Measurements from ENCODE around the gene RPRD1B.

RPRD1B gene

DNA sequence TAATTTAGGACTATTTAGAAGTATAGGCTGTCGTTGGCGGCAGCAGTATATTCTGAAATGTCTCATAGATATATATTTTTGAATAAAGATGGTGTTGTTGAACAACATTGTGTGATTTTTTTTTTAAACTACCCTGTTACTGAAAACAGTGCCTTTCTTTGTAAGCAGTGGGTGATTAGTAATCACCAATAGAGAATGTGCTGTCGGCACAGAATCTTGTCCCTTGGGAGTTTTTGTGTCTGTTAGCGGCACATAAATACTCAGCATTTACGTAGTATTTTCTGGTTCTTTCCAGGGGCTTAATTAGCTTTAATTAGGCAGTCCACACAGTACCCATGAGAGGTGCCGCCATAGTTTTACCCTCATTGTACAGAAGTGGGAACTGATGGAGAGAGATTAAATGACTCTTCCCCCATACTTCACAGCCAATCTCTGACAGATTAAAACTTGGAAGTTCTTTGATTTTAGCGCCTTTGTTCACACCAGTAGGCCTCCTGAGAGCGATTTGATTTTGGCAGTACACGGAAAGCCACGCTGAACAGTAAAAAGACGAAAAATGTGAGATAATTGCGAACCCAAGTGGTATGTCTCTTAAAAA is 58.8 kb downstream of the RPRD1B start:
- H3K4me1 ChIP-seq: peaks cover 17% of the 10 kb centered on the region
- no peak overlapping the region for H2AFZ ChIP-seq
- H3K9ac ChIP-seq: no peak overlapping the region
- no peaks in the 10 kb centered on the region for H3K36me3 ChIP-seq (ENCODE audit: control insufficient read depth, insufficient read depth, low read length)
- TF ChIP-seq, protein P1, sequence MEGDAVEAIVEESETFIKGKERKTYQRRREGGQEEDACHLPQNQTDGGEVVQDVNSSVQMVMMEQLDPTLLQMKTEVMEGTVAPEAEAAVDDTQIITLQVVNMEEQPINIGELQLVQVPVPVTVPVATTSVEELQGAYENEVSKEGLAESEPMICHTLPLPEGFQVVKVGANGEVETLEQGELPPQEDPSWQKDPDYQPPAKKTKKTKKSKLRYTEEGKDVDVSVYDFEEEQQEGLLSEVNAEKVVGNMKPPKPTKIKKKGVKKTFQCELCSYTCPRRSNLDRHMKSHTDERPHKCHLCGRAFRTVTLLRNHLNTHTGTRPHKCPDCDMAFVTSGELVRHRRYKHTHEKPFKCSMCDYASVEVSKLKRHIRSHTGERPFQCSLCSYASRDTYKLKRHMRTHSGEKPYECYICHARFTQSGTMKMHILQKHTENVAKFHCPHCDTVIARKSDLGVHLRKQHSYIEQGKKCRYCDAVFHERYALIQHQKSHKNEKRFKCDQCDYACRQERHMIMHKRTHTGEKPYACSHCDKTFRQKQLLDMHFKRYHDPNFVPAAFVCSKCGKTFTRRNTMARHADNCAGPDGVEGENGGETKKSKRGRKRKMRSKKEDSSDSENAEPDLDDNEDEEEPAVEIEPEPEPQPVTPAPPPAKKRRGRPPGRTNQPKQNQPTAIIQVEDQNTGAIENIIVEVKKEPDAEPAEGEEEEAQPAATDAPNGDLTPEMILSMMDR (IDR thresholded peaks at IDR 0.05): no peak
- H3K27me3 ChIP-seq (ENCODE audit: control insufficient read depth, insufficient read depth, low read length): no peaks in the 10 kb centered on the region
- H3K4me2 ChIP-seq (ENCODE audit: low read length): no peak overlapping the region
- no peaks in the 10 kb centered on the region for H3K79me2 ChIP-seq
- H3K9me3 ChIP-seq (ENCODE audit: control insufficient read depth, low read length): no peaks in the 10 kb centered on the region
- no peak overlapping the region for H3K27ac ChIP-seq
- no peak overlapping the region for H3K4me3 ChIP-seq (ENCODE audit: low read depth, low read length)

- Histone ChIP-seq H3K27me3 (ENCODE audit: control insufficient read depth, insufficient read depth, low read length) (no peaks in the 10 kb centered on the region), H3K4me2 (ENCODE audit: low read length) (no peak overlapping the region), H2AFZ (no peak overlapping the region), H3K4me1 (peaks cover 17% of the 10 kb centered on the region), H3K9ac (no peak overlapping the region), H3K9me3 (ENCODE audit: control insufficient read depth, low read length) (no peaks in the 10 kb centered on the region), H3K79me2 (no peaks in the 10 kb centered on the region), H3K27ac (no peak overlapping the region), H3K36me3 (ENCODE audit: control insufficient read depth, insufficient read depth, low read length) (no peaks in the 10 kb centered on the region), H3K4me3 (ENCODE audit: low read depth, low read length) (no peak overlapping the region)
- TF ChIP-seq, protein P1 (IDR thresholded peaks at IDR 0.05): no peak
These were observed 59.4 kb downstream of the RPRD1B start for GRCh38 chr20:38092915-38093314.

DNA sequence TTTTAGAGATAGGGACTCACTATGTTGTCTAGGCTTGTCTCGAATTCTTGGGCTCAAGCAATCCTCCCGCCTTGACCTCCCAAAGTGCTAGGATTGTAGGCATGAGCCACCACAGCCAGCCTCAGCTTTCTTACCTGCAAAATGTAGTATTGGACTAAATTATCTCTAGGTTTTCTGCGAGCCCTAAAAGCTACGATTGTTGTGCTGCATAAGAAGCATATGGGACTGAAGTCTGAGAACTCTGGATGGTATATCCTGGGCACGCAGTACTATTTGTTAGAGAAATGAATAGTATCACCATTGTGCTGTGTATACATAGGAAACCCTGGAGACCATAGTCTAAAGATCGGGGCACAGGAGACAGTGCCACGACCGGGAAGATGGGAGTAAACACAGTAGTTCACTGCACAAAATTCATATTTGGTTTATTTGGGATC is 60.1 kb downstream of the RPRD1B start:
- no peaks in the 10 kb centered on the region for H3K79me2 ChIP-seq
- H3K4me3 ChIP-seq (ENCODE audit: low read depth, low read length): no peak overlapping the region
- H3K4me2 ChIP-seq (ENCODE audit: low read length): no peak overlapping the region
- H3K9ac ChIP-seq: no peak overlapping the region
- H2AFZ ChIP-seq: no peak overlapping the region
- TF ChIP-seq, protein P1 (IDR thresholded peaks at IDR 0.05): no peak
- no peaks in the 10 kb centered on the region for H3K9me3 ChIP-seq (ENCODE audit: control insufficient read depth, low read length)
- H3K27ac ChIP-seq: no peak overlapping the region
- no peaks in the 10 kb centered on the region for H3K36me3 ChIP-seq (ENCODE audit: control insufficient read depth, insufficient read depth, low read length)
- H3K27me3 ChIP-seq (ENCODE audit: control insufficient read depth, insufficient read depth, low read length): no peaks in the 10 kb centered on the region
- peaks cover 17% of the 10 kb centered on the region for H3K4me1 ChIP-seq

- Histone ChIP-seq H3K4me1 (peaks cover 21% of the 10 kb centered on the region), H3K4me2 (ENCODE audit: low read length) (peak overlapping the region; percentile 7), H3K79me2 (no peaks in the 10 kb centered on the region), H3K27ac (peak overlapping the region; percentile 57), H3K36me3 (ENCODE audit: control insufficient read depth, insufficient read depth, low read length) (no peaks in the 10 kb centered on the region), H3K9ac (no peak overlapping the region), H3K27me3 (ENCODE audit: control insufficient read depth, insufficient read depth, low read length) (no peaks in the 10 kb centered on the region), H2AFZ (peak overlapping the region; percentile 33), H3K4me3 (ENCODE audit: low read depth, low read length) (no peak overlapping the region), H3K9me3 (ENCODE audit: control insufficient read depth, low read length) (no peaks in the 10 kb centered on the region)
- TF ChIP-seq, protein P1 (IDR thresholded peaks at IDR 0.05): no peak
These were observed 60.9 kb downstream of the RPRD1B start for GRCh38 chr20:38094373-38094891.
